ENCODE data around the gene TULP4.
"Not testable (repeated sequence)": the region's sequence is repeated elsewhere in the genome, so short reads cannot be mapped to it uniquely, and the experiment has no call there.

The TULP4 gene

DNA sequence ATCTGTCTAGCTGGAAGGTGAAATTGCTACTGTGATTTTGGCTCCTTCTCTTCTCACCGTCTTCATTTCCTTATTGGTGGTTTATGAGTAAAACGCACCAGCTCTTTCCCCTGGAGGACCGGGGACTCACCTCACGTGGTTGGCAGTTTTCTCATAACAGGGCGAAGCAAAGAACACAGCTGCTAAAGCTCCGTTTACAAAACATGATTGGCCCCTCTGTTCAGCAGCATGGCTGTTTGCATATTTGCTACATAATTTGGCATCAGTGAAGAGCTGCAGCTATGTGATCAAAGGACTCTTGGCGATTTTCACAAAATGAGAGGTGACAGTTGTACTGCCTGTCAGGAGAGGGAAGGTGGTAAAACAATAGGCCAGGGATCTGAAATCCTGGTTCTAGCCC lies 227.1 kb downstream of the TULP4 start:
- DNase-seq, result no peak

DNA sequence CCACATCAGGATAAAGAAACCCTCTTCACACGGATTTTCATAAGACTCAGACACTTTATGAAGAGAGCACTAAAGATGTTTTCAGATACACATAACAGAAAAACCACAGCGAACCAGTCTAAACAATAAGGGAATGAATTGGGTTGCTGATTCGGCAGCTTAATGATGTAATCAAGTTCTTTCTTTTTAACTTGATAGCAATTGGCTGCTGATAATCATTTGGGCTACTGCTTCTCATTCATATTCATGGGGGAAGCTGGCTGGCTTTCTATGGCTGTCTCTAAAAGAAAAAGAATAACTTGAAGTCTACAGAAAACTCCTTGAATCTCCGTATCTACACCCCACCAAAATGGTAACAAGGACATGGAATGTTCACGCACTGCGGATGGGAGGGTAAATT lies 227.6 kb downstream of the TULP4 start:
- DNase-seq, result no peak

DNA sequence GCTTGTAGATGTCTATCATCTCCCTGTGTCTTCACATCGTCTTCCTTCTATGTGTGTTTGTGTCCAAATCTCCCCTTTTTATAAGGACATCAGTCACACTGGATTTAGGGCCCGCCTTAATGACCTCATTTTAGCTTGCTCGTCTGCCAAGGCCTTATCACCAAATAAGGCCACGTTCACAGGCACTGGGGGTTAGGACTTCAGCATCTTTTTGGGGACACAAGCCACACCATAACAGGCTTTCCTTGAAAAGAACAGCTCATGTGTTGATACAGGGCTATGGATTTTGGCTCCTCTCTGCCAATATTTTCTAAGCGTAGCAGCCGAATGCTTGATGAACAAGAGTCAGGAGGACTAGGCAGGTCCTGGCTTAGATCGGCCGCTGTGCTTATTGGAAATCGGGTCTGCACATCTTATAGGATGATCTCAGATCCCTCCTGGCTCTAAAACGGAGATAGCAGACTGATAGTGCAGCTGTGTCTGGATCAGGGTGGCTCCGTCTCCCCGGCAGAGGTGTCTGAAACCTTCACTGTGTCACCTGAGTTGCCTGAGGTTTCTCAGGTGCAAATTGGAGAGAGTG lies 231.4 kb downstream of the TULP4 start:
- DNase-seq, result no peak

DNA sequence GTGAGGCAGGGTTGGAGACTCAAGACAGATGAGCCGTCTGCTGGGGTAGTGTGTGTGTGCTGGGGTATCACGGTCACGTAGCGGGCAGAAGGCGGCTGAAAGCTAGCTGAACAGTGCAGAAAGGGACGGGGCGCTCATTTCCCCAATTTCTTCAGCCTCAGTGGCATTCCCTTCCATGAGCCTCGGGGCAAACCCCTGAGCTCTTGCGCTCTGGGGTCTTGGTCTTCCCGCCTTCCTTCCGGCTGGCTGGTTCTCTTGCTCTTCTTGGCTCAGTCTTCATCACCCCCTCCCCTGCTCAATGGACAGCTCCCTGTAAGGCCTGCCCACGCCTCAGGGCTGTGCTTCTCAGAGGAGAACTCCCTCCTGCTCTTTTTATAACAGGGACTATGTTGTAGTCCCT lies 232.2 kb downstream of the TULP4 start:
- DNase-seq, result no peak

DNA sequence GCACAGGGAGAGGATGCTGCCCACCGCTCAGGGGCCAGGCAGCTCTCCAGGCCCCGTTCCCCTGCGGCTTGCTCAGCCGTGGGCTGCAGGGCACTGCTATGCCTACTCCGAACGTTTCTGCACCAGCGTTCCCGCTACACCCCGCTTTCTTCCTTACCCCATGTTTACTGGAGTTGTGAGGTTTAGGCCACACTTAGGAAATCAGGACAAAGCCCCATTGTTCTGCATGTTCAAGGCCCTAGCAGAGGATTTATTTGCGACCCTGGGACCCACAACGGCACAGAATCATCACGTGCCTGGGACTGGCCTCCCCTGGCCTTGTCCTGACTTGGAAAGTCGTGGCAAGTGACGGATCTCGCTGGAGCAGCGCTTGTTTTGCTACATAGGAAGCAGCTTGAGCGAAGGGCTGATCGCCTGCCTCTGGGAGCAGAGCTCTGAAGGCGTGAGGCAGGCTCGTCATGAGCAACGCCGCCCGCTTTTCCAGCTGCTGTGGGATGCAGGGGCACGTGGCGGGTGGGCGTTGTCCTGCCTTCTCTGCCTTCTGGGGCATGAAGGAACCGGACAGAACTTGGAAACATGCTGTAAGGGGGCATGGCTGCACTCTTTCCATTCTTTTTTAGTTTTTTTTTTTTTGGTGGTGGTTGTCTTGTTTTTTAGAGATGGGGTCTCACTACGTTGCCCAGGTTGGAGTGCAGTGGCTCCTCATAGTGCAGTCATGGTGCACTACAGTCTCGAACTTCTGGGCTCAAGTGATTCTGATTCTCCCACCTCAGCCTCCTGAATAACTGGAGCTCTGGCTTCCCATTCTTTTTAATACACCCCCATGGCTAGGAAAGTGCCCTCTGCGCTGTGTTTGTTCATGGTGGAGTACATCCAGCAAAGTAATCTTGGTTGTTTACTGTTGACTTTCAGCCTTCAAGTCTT lies 233.0 kb downstream of the TULP4 start:
- no peak for DNase-seq

DNA sequence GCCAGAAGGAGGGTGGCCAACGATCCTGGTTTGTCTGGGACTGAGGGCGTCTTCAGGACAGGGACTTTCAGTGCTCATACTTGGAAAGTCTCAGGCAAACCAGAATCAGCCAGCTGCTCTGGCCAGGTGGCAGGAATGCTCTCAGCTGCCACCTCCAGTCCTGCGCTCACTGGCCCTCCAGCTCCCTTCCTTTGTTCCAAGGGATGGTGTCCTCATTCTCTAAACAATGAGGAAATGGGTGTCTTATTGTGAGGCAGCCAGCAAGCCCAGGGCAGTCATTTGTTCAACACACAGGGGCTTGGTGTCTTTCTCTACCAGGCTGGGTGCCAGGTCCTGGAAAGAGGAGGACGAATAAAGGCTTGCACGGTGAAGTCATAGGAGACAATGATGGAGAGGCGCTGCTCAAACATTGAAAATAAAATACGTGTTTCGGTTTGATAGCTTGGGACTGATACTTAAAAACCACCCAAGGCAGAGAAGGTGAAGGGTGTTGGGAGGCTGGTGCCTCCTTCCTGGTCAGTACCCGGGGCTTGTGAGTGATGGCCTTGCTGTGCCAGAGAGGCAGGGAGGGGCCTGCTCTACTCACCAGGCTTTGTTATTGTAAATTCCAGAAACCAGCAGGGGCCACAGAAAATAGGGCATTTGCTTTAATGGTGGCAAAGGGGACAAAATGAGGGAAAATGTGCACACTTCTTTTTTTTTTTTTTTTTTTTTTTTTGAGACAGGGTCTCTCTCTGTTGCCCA lies 236.3 kb downstream of the TULP4 start:
- peak; percentile 97 for DNase-seq

DNA sequence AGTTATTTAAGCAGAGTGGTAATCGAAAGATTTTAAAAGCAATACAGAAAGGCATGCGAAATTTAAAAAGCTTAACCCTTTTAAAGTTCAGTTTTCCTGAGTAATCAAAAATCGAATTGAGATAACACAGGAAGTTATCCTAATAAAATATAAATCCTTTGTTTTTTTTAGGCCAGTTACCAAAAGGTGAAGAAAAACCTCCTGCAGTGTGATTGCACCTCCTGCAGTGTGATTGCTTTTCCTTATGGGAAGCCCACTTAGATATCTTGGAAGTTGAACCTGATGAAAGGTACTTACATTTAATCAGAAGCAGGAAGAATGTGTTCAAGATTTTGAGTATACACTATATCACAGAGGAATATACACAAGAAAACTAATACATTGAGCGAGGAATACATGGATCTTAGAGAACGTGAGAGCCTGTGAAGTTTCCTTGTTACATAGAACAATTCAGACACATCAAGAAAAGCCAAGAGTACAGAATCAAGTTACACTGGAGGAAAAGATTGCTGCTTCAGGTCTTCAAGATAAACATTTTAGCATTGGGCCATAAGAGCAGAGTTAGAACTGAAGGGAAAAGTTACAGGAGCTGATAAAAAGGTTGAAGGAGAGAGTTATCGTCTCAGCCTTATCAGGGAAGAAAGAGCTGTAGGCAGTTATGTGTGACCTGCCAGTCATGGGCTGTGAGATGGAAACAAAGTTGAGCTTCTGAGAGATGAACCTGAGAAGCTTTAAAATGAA lies 240.0 kb downstream of the TULP4 start:
- DNase-seq, result no peak

DNA sequence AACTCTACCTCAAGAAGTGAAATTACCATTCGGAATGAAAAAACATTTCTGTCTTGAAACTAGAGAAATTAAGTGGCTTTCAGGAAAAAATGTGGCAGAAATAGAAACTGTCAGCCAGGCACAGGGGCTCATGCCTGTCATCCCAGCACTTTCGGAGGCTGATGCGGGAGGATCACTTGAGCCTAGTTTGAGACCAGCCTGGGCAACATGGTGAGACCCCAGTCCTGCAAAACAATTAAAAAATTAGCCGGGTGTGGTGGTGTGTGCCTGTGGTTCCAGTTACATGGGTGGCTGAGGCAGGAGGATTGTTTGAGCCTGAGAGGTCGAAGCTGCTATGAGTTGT lies 240.5 kb downstream of the TULP4 start:
- DNase-seq, result no peak

DNA sequence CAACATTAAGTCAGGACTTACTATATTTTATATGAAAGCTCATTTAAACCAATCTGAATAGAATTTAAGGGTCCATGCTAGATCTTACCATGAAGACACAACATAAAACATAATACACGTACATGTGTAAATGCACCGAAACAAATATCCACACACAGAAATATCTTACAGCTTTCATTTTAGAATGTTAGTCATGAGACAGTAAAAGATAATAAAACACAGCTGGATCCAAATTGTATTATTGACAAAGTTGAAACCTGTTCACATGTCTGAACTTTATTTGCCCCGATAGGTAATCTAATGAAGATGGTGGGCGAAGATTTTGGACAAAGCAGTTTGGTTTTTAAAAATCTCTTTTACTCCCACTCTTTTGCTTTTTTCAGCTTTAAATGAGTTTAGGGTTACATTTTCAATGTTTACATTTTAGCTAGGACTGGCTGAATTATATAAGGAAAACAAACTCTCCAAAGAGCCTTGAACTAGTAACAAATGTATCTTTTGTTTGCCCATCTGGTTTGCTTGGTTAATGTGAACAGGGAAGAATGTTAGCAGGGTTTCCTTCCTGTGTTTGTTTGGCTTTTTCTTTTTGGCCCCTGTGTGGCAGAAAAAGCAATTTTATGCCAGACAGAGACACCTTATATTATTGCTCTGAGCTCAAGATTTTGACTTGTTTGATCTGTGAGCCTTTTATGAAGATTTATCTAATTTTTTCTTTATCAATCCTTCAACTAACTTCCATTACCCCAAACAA lies 242.5 kb downstream of the TULP4 start:
- DNase-seq, result peak; percentile 47

DNA sequence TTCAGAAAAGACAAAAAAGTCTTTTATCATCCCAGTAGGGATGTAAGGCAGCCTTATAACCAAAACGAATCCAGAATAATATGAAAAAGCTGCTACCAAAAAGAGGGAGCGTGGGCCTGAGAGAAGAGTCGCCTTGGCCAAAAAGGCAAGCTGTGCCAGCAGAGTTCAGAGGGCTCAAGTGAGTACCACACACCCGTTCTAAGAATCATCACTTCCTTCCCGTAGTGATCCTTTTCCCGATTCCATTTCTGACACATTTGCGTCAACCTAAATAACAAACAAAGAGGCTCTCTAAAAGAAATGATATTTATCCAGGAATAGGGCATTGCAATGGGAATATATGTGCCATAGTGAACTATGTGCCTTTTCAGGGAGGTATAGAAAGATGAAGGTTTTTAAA lies 243.8 kb downstream of the TULP4 start:
- no peak for DNase-seq

DNA sequence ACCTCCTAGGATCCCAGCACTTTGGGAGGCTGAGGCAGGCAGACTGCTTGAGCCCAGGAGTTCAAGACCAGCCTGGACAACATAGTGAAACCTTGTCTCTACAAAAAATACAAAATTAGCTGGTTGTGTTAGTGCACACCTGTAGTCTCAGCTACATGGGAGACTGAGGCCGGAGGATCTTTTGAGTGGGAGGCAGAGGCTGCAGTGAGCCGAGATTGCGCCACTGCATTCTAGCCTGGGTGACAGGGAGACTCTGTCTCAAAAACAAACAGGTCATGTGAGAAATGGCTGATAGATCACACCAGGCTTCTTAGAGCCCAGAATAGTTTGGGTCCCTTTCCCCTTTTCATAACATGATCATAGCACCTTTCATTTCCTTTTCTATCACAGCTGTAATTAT lies 244.8 kb downstream of the TULP4 start:
- not testable (repeated sequence) for DNase-seq

DNA sequence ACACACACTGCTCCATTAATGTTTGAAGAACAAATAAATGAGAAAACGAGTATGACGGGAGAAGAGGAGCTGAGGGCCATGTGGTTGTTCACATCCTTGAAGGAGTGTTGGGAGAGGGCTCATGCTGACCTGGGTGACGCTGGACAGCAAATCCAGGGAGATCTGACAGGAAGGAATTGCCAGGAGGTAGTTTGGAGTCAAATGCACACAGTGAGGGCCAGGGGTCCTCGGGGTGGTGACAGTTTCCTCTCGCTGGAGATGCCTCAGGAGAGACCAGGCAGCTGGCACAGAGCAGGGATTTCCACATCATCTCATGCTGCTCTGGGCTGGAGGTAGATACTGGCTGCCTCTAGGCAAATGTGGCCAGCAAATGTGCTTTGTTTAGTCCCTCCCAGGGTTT lies 245.7 kb downstream of the TULP4 start:
- no peak for DNase-seq

DNA sequence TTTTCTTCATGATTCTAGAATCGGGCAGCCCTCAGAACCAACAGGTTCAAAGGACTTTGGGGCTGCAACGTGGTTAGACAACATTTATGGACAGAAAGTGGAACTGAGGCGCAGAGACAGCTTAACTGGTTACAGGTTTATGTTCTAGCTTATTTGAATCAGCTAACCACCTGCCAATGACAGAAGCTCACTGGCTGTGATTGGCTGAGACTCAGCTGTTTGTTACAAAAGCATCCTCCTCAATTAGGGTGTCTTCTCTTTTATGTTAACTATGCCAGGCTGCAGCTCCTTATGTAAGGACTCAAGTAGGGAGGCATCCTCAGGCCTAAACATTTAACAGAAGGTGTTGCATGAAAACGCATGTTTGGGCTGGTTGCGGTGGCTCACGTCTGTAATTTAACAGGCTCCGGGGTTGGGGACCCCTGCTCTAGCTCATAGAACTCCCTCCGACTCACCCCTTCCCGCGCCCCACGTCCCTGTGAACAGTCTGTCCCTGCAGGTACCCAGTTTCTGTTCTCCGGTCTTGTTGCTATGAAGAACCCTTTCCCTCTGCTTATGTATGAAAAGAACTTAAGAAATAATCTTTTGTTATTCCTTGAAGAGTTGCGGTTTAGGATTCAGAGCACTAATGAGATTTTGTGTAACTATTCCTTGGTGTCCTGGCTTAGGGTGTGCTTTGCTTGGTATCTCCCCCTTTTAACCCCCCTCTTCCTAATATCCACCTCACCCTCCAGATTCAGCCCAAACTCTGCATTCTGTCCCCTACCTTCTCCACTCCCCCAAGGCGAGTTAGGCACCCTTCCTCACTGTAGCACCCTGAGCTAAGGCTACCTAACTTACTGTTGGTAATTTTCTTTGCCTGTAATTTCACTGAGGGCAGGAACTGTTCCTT lies 246.4 kb downstream of the TULP4 start:
- no peak for DNase-seq

DNA sequence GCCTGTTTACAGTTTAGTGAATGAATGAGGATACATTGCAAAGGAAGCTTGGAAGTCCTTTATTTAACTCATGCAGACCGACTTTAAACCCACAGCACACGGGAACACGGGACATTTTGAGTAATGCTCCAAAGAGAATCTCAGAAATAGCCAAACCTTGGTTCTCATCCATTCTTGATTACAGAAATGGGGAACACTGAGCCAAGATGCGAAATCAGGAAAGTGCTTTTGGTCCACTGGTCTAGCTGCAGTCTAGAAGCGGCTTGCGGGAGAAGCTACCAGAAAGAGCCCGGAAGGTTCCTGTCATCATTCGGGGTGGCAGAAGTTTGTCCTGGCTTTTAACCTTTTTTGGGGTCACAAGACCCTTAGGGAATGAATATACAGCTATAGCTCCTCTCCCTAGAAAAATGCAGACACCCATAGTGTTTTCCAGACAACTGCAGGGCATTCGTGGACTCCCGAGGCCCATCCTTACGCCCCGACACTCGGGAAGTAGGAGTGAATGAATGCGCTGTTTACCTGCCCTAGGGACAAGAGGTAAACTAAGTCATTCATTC lies 247.2 kb downstream of the TULP4 start:
- DNase-seq, result no peak

DNA sequence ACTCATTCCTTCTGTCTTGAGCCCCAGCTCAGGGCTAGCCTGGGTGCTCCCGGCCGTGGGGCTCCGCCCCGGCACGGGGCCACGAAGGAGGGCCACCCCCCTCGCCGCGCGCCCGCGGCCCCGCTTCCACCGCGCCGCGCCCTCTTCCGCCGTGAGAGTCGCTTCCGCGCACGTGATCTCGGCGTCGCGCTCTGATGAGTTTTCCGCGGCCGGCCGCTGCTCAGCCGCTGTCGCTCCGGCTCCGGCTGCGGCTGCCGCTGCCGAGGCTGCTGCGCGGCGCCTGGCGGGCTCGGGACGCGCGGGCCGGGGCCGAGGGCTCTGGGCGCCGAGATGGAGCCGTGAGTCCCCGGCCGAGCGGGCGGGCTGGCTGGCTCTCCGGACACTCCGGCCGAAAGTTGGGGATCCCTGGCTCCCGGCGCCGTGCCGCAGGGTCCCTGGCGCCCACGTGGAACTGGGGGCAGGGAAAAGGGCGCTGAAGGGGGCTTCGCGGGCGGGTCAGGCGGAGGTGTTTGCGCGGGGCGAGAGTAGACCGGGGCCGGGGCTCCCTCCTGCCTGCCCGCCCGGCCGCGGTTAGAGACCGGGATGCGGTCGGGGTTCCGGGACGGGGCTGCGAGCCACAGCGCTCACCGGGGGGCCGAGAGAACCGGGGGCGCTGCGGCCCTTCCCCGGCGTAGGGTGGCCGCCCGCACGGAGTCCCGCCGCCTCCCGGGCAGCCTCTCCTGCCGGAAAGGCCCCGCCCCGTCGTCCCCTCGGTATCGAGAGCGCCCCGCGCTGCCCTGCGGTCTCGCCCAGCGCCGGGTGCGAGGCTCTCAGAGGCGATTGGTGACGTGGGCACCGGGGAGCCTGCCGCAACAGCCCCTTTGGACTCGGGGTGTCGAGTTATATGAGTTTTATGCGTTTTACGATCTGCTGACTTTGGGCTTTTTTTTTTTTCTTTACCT lies 247.9 kb downstream of the TULP4 start, which contains the start of gene TMEM181:
Gene TMEM181, plus strand, starts transcription at position 197 of the 941 bp plus-strand sequence. Its CDS starts 134 bp downstream, at position 331.
- DNase-seq, result peak; percentile 88

DNA sequence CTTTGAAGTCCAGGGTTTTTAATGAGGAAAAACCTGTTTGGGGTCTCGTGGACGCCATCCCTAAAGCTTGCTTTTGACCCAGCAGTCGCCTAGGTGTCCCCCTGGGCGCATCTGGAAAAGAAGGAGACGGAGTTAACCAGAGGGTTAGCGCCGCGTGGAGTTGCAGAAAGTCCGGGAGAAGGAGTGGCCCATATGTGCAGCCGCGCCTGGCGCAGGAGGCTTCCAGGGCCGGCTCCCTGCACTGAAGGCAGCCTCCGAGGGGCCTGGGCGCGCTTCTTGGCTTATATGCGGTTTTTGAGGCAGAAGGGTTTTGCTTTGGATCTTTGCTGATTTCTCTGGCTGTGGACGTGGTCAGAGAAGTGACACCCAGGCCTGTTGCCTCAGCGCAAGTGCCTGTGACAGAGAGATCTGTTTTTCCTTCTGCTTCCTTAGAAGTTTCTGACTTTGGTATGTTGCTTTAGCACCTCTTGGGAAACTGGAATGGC lies 248.6 kb downstream of the TULP4 start:
- no peak for DNase-seq
